Measurements from ENCODE around the gene RAB32. TPM values are rescaled to one million over a fixed set of nuclear protein-coding genes. Genes with fewer than 3 reads are reported as not detected.

Gene RAB32
- total RNA-seq, 3 donors from 2014 or later (not counting 1 experiment from before 2014, with no cell fraction given): 1.5 to 12.0 (median 4.7) TPM

DNA sequence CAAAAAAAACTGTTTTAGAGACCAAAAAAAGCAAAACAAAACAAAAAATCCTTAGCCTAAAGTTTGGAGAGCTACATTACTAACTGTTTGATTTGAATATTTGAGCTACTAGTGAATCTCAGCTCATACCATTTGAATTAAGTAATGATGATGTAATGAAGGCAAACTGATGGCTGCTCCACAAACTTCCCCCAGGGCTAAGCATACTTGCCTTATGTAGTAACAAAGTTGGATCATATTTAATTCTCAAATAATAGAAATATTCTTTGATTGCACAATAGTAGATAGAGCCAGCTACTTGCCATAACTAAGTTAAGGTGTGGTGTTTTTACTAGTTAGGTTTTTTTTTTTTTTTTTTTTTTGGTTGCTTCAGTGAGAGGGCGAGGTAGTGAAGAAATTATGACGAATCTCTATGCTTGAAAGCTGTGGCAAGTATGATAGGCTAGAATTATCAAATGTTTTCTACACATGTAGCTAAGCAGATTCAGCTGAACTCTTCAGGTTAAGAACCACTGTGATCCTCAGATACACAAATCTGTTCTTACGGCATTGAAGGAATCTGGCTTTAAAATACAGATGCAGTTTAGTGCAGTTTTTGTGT lies 2.9 kb downstream of the RAB32 start:
- no peak overlapping the region for H3K27ac ChIP-seq (ENCODE audit: low read length)
- intact Hi-C loops (cut with micrococcal nuclease): no loop called here
- H3K9me3 Mint-ChIP-seq: peaks cover 0 to 3% of the 10 kb centered on the region in 2 donors

DNA sequence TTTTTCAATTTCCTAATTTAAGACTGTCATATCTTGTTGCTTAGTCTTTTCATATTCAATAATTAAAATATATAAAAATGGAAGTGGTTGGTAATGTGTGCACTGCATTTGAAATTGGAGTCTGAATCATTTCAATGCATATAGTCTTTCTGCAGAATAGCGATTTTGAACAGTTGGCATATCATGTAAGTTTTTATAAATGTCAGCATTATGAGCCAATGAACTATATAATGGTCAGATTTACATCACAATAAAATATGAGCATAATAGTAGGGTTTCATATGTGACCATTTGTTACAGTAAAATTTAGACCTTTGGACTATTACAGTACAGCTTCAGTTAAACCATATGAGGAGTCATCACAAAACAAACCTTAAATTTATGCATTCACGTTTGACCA lies 4.3 kb downstream of the RAB32 start:
- TF ChIP-seq, protein P1, sequence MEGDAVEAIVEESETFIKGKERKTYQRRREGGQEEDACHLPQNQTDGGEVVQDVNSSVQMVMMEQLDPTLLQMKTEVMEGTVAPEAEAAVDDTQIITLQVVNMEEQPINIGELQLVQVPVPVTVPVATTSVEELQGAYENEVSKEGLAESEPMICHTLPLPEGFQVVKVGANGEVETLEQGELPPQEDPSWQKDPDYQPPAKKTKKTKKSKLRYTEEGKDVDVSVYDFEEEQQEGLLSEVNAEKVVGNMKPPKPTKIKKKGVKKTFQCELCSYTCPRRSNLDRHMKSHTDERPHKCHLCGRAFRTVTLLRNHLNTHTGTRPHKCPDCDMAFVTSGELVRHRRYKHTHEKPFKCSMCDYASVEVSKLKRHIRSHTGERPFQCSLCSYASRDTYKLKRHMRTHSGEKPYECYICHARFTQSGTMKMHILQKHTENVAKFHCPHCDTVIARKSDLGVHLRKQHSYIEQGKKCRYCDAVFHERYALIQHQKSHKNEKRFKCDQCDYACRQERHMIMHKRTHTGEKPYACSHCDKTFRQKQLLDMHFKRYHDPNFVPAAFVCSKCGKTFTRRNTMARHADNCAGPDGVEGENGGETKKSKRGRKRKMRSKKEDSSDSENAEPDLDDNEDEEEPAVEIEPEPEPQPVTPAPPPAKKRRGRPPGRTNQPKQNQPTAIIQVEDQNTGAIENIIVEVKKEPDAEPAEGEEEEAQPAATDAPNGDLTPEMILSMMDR (IDR thresholded peaks at IDR 0.05): no peak
- no peaks in the 10 kb centered on the region for H3K27me3 ChIP-seq (ENCODE audit: control insufficient read depth, insufficient read depth, low read length)
- no peak overlapping the region for H3K27ac ChIP-seq (ENCODE audit: low read length)
- H3K4me1 Mint-ChIP-seq: peaks cover 4 to 5% of the 10 kb centered on the region in 2 donors
- no peaks in the 10 kb centered on the region for H3K36me3 ChIP-seq (ENCODE audit: control insufficient read depth, insufficient read depth, low read length)
- peaks cover 4 to 6% of the 10 kb centered on the region in 2 donors for H3K27me3 Mint-ChIP-seq (ENCODE audit: low read depth in 2 of 2)
- no peak overlapping the region for H3K4me3 ChIP-seq (ENCODE audit: low read length)
- no peaks in the 10 kb centered on the region for H3K36me3 Mint-ChIP-seq
- intact Hi-C loops (cut with micrococcal nuclease): no loop called here
- H3K27ac Mint-ChIP-seq: no peak overlapping the region
- H3K4me1 ChIP-seq (ENCODE audit: control insufficient read depth, insufficient read depth, low read length): peaks cover 10% of the 10 kb centered on the region
- ATAC-seq: no peak
- peaks cover 0 to 3% of the 10 kb centered on the region in 2 donors for H3K9me3 Mint-ChIP-seq
- no peak for DNase-seq
- H3K4me3 Mint-ChIP-seq: no peak overlapping the region
- no peaks in the 10 kb centered on the region for H3K9me3 ChIP-seq (ENCODE audit: control insufficient read depth, insufficient read depth, low read length)
- no CpG with 5 or more reads among the region's 2 CpGs for WGBS (ENCODE audit: insufficient coverage)

More for the DNA sequence above, 2.9 kb downstream of the RAB32 start:
- DNase-seq (no peak), ATAC-seq (no peak)
- no peaks in the 10 kb centered on the region for H3K9me3 ChIP-seq (ENCODE audit: control insufficient read depth, insufficient read depth, low read length)
- no peaks in the 10 kb centered on the region for H3K36me3 Mint-ChIP-seq
- no peak overlapping the region for H3K27ac Mint-ChIP-seq
- peaks cover 4 to 5% of the 10 kb centered on the region in 2 donors for H3K4me1 Mint-ChIP-seq
- H3K27me3 Mint-ChIP-seq (ENCODE audit: low read depth in 2 of 2): peaks cover 4 to 13% of the 10 kb centered on the region in 2 donors
- TF ChIP-seq, protein P1 (IDR thresholded peaks at IDR 0.05): no peak
- H3K36me3 ChIP-seq (ENCODE audit: control insufficient read depth, insufficient read depth, low read length): no peaks in the 10 kb centered on the region
- no peak overlapping the region for H3K4me3 ChIP-seq (ENCODE audit: low read length)
- no peak overlapping the region for H3K4me3 Mint-ChIP-seq
- peaks cover 11% of the 10 kb centered on the region for H3K4me1 ChIP-seq (ENCODE audit: control insufficient read depth, insufficient read depth, low read length)
- 83% methylated on average over 2 of the region's 3 CpGs for whole genome bisulfite sequencing (ENCODE audit: insufficient coverage)
- H3K27me3 ChIP-seq (ENCODE audit: control insufficient read depth, insufficient read depth, low read length): no peaks in the 10 kb centered on the region

GRCh38 chr6:146548898-146549374 lies 5.3 kb downstream of the RAB32 start:
- H3K27me3 Mint-ChIP-seq (ENCODE audit: low read depth in 2 of 2): peaks cover 4 to 5% of the 10 kb centered on the region in 2 donors
- no peak overlapping the region for H3K27ac Mint-ChIP-seq
- Histone ChIP-seq H3K4me1 (ENCODE audit: control insufficient read depth, insufficient read depth, low read length) (peaks cover 6% of the 10 kb centered on the region), H3K4me3 (ENCODE audit: low read length) (no peak overlapping the region), H3K27ac (ENCODE audit: low read length) (no peak overlapping the region), H3K27me3 (ENCODE audit: control insufficient read depth, insufficient read depth, low read length) (no peaks in the 10 kb centered on the region), H3K36me3 (ENCODE audit: control insufficient read depth, insufficient read depth, low read length) (no peaks in the 10 kb centered on the region), H3K9me3 (ENCODE audit: control insufficient read depth, insufficient read depth, low read length) (no peaks in the 10 kb centered on the region)
- WGBS (ENCODE audit: insufficient coverage): no CpG with 5 or more reads among the region's 2 CpGs
- TF ChIP-seq, protein P1 (IDR thresholded peaks at IDR 0.05): no peak
- intact Hi-C loops (cut with micrococcal nuclease): no loop called here
- no peak for DNase-seq
- H3K4me3 Mint-ChIP-seq: no peak overlapping the region
- peak in 1 of 3 donors; percentile 63 for ATAC-seq
- peaks cover 0 to 3% of the 10 kb centered on the region in 2 donors for H3K9me3 Mint-ChIP-seq
- H3K4me1 Mint-ChIP-seq: peaks cover 4% of the 10 kb centered on the region in 2 donors
- H3K36me3 Mint-ChIP-seq: no peaks in the 10 kb centered on the region

DNA sequence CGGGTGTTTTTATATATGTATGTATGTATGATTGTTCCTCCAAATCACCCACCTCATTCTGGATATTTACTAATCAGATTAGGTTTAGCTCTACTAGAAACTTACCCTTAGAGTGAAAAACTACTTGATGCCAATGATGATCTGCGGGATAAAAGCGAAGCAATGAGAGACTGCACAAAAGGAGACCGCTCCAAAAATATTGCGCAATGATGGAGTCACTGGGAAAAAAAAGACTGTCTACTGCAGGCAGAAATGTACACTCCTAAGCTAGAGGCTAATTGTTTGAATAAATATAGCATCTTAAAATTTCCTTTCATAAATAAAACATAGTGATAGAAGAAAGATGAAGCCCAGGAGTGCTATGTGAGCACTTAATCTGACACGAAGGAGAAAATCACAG lies 7.3 kb downstream of the RAB32 start:
- intact Hi-C loops (cut with micrococcal nuclease): no loop called here
- H3K4me1 ChIP-seq (ENCODE audit: control insufficient read depth, insufficient read depth, low read length): no peaks in the 10 kb centered on the region
- Mint-ChIP-seq H3K4me3 (no peak overlapping the region), H3K9me3 (peaks cover 0 to 3% of the 10 kb centered on the region in 2 donors), H3K4me1 (no peaks in the 10 kb centered on the region), H3K27ac (no peak overlapping the region), H3K27me3 (ENCODE audit: low read depth in 2 of 2) (no peaks in the 10 kb centered on the region), H3K36me3 (no peaks in the 10 kb centered on the region)
- DNase-seq: no peak
- no peaks in the 10 kb centered on the region for H3K36me3 ChIP-seq (ENCODE audit: control insufficient read depth, insufficient read depth, low read length)
- ATAC-seq: no peak
- H3K4me3 ChIP-seq (ENCODE audit: low read length): no peak overlapping the region
- WGBS (ENCODE audit: insufficient coverage): 78% methylated on average over 5 of the region's 6 CpGs
- H3K27me3 ChIP-seq (ENCODE audit: control insufficient read depth, insufficient read depth, low read length): no peaks in the 10 kb centered on the region
- H3K27ac ChIP-seq (ENCODE audit: low read length): no peak overlapping the region
- TF ChIP-seq, protein P1 (IDR thresholded peaks at IDR 0.05): no peak
- no peaks in the 10 kb centered on the region for H3K9me3 ChIP-seq (ENCODE audit: control insufficient read depth, insufficient read depth, low read length)

Measured in natural killer cell (primary cell).